COR-L47 (cell line): Measurements from ENCODE around the gene WDR59.
"Not testable (repeated sequence)": the region's sequence is repeated elsewhere in the genome, so short reads cannot be mapped to it uniquely, and the experiment has no call there.

Experiments used
- DNase-seq: peaks from one replicate; lab custom pipeline; 2025; lab: John Stamatoyannopoulos, UW

WDR59 gene

GRCh38 chr16:74850027-74850426, 134.9 kb downstream of the WDR59 start:
- no peak for DNase-seq

- no peak for DNase-seq
These were observed 137.7 kb downstream of the WDR59 start for GRCh38 chr16:74847202-74847601.

GRCh38 chr16:74846714-74847113, 138.2 kb downstream of the WDR59 start:
- DNase-seq = no peak

DNA sequence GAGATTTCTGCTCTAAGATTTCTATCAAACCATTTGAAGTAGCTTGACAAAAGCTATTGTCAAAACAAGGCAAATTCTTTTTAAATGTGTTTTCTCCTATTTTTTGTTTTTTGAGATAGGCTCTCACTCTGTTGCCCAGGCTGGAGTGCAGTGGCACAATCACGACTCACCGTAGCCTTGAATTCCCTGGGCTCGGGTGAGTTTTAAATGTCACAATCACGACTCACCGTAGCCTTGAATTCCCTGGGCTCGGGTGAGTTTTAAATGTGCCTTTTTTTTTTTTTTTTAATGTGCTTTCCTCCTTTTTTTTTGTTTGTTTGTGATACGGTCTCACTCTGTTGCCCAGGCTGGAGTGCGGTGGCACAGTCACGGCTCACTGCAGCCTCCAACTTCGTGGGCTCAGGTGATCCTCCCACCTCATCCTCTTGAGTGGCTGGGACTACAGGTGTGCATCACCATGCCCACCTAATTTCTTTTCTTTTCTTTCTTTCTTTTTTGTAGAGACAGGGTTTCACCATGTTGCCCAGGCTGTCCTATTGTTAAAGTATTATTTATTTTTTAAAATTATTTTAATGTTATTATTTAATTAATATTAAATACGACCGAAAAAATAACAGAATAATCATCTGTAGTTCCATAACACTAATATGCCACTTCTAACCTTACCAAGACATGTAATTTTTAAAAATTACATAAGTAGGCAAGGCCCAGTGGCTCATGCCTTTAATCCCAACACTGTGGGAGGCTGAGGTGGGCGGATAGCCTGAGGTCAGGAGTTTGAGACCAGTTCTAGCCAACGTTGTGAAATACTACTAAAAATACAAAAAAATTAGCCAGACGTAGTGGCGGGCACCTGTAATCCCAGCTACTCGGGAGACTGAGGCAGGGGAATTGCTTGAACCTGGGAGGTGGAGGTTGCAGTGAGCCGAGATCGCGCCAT, 140.6 kb downstream of the WDR59 start:
- no peak for DNase-seq

- not testable (repeated sequence) for DNase-seq
These were observed 141.4 kb downstream of the WDR59 start for GRCh38 chr16:74843381-74844035.

GRCh38 chr16:74842413-74842812, 142.5 kb downstream of the WDR59 start:
- no peak for DNase-seq

DNA sequence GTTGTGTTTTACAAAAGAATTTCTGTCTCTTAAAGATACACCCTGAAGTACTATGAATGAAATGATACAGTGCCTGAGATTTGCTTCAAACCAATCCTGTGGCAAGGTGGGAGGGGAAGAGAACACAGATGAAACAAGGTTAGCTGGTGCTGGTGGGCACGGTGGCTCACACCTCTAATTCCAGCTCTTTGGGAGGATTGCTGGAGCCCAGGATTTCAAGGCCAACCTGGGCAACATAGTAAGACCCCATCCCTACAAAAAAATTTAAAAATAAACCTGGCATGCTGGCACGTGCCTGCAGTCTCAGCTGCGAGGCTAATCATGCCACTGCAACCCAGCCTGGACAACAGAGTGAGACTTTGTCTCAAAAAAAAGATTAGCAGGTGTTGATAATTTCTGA, 143.0 kb downstream of the WDR59 start:
- DNase-seq = no peak

- no peak for DNase-seq
These were observed 143.5 kb downstream of the WDR59 start for GRCh38 chr16:74841469-74841868.

GRCh38 chr16:74837056-74837455, 147.9 kb downstream of the WDR59 start:
- no peak for DNase-seq

GRCh38 chr16:74836111-74836671, 148.7 kb downstream of the WDR59 start:
- no peak for DNase-seq

GRCh38 chr16:74832228-74832627, 152.7 kb downstream of the WDR59 start:
- no peak for DNase-seq

DNA sequence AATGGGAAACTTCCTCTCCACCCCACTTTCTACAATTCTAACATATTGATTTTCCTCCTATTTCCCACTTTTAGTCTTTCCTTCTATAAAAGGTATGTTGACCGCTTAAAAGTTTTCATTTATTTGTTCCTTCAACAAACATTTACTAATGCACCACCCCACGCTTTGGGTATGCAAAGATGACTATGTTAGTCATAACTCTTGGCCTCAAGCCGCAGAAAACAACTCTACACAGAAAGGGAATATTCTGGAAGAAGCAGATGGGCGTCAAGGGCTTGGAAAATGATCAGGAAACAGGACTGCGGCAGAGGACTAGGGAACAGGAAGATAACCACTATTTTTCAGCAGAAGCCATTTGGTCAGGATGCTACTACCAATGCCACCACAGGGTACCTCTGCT, 153.5 kb downstream of the WDR59 start:
- no peak for DNase-seq

GRCh38 chr16:74830648-74831047, 154.3 kb downstream of the WDR59 start:
- DNase-seq = no peak

GRCh38 chr16:74829637-74830036, 155.3 kb downstream of the WDR59 start:
- DNase-seq = no peak

DNA sequence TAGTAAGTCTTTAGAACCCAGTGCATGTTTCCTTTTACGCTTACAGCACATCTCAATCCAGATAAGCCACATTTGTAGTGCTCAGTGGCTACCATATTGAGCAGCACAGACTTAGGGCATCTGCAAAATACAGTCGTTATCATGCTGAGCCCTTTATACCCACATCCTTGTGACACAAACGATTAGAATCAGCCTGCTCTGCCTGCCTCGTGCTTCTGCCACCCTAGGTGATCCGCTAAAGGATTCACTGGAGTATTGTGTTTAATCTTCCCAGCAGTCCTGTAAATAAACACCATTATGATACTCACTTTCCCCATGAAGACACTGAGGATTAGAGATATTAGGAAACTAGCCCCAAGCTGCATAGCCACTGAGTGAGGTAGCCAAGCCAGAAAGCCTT, 159.0 kb downstream of the WDR59 start:
- DNase-seq = no peak

DNA sequence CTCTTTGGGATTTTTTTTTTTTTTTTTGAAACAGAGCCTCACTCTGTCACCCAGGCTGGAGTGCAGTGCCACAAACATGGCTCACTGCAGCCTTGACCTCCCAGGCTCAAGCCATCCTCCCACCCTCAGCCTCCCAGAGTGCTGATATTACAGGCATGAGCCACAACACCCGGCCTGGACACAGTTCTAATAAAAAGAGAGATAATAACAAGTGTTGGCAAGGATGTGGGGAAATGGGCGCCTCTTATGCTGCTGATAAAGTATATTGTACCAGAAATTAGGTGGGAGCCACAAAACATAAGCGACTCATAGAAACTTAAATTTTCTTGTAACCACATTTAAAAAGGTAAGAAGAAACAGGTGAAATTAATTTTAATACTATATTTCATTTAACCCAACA, 159.9 kb downstream of the WDR59 start:
- DNase-seq = no peak
